Tibial nerve (tissue), 4 donors: ENCODE measurements around the gene ARHGEF1. TPM values are rescaled to one million over a fixed set of nuclear protein-coding genes. Genes with fewer than 3 reads are reported as not detected.

Experiments used
- DNase-seq, 2 donors: peaks; one replicate each; pipeline ENCODE4 v3.0.0-alpha.2; 2019; ENCODE audit warnings: low spot score in 2 of 2
- H3K27ac ChIP-seq, 4 donors: fragments of 200-600 bp; sonication (generic) in 3 of 4; one replicate each; pipeline ENCODE4 v1.5.1; 2017 to 2019; ENCODE audit warnings: mild to moderate bottlenecking in 1 of 4
- H3K27me3 ChIP-seq, 2 donors: fragments of 200-600 bp; sonication (generic) in 1 of 2; one replicate each; pipeline versions ENCODE4 v1.5.1 to v1.6.0; 2017 to 2019
- H3K36me3 ChIP-seq, 3 donors: fragments of 200-600 bp; sonication (generic); one replicate each; pipeline ENCODE4 v1.5.1; 2018 to 2019
- H3K4me1 ChIP-seq, 4 donors: fragments of 200-600 bp; sonication (generic) in 3 of 4; one replicate each; pipeline ENCODE4 v1.5.1; 2017 to 2019
- H3K4me3 ChIP-seq, 4 donors: fragments of 200-600 bp; sonication (generic) in 3 of 4; one replicate each; pipeline ENCODE4 v1.5.1; 2017 to 2019; ENCODE audit warnings: mild to moderate bottlenecking in 1 of 4, moderate library complexity in 1 of 4
- H3K9me3 ChIP-seq, 4 donors: fragments of 200-600 bp; sonication (generic) in 3 of 4; one replicate each; pipeline ENCODE4 v1.5.1; 2017 to 2019
- EP300 ChIP-seq, 2 donors: sonication (generic); formaldehyde crosslinking; IDR thresholded peaks; one replicate each; pipeline ENCODE4 v1.6.1; 2017; ENCODE audit warnings: antibody characterized with exemption in 2 of 2, mild to moderate bottlenecking in 1 of 2
- POLR2A ChIP-seq, 2 donors: fragments of 450-650 bp; IDR thresholded peaks; one replicate each; pipeline ENCODE4 v1.6.1; 2017; ENCODE audit warnings: antibody characterized with exemption in 2 of 2, mild to moderate bottlenecking in 2 of 2, moderate library complexity in 2 of 2
- WGBS, 2 donors: methylation state at CpG; one replicate each; pipeline ENCODE4 v1.1.5; 2018; 5-methylcytosine and 5-hydroxymethylcytosine counted together
- total RNA-seq, 4 donors: library from RNA; depleted of rRNA; stranded (reverse); fragments of >200 nt; gene quantifications; one replicate each; pipeline ENCODE4 v1.1.0, GENCODE V29; 2016
- TF ChIP-seq, protein P1 (sequence below), 5 experiments: fragments of 200-600 bp in 3 of 5; fragments of 450-650 bp in 2 of 5; sonication (generic) in 3 of 5; IDR thresholded peaks; one replicate each; pipeline ENCODE4 v1.5.1; 2016 to 2019; ENCODE audit warnings: antibody characterized with exemption in 5 of 5, mild to moderate bottlenecking in 3 of 5, moderate library complexity in 2 of 5

ARHGEF1 gene
- total RNA-seq, 4 donors from 2014 or later, result 68.4 to 225 (median 121) TPM

DNA sequence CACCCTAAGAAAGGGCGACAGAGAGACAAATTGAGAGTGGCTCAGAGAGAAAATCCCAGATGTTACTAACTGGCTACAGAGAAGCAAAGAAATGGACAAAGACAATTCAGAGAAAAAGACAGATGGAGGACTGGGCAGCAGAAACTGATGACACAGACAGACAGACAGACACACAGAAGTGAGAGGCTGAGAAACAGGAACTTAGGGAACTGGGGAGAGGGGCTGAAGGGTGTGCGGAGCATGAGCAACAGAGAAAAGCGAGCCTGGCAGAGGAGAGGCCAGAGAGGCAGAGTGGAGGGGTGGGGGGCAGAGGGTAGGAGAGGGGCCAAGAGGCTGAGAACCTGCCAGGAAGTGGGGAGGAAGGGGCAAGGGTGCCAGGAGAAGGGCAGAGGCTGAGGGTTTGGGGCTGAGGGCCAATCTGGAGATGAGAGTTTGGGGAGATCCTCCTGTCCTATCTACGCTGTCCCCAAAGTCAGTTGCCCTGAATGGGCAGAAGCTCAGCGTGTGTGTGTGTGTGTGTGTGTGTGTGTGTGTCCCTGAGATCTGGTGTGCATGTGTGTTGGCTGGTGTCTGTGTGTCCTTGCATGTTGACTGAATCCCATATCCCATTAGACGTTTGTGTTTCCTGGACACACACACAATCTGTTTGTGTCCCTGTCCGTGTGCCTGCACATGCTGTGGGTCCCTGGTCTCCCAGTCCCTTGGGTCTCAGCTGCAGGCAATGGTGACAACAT lies 50.9 kb downstream of the ARHGEF1 start:
- WGBS, 2 donors, result 57 to 63% methylated on average over 7 of the region's 7 CpGs
- Histone ChIP-seq H3K27me3 (peaks cover 0 to 90% of the 10 kb centered on the region in 2 donors), H3K9me3 (no peaks in the 10 kb centered on the region), H3K36me3 (no peaks in the 10 kb centered on the region), H3K4me3 (no peak overlapping the region), H3K4me1 (peaks cover 0 to 21% (median 7%) of the 10 kb centered on the region in 4 donors), H3K27ac (no peak overlapping the region)
- DNase-seq, result no peak
- TF ChIP-seq, protein P1, sequence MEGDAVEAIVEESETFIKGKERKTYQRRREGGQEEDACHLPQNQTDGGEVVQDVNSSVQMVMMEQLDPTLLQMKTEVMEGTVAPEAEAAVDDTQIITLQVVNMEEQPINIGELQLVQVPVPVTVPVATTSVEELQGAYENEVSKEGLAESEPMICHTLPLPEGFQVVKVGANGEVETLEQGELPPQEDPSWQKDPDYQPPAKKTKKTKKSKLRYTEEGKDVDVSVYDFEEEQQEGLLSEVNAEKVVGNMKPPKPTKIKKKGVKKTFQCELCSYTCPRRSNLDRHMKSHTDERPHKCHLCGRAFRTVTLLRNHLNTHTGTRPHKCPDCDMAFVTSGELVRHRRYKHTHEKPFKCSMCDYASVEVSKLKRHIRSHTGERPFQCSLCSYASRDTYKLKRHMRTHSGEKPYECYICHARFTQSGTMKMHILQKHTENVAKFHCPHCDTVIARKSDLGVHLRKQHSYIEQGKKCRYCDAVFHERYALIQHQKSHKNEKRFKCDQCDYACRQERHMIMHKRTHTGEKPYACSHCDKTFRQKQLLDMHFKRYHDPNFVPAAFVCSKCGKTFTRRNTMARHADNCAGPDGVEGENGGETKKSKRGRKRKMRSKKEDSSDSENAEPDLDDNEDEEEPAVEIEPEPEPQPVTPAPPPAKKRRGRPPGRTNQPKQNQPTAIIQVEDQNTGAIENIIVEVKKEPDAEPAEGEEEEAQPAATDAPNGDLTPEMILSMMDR (IDR thresholded peaks at IDR 0.05), result no peak
- TF ChIP-seq EP300 (IDR thresholded peaks at IDR 0.05) (no peak), POLR2A (IDR thresholded peaks at IDR 0.05) (no peak)

DNA sequence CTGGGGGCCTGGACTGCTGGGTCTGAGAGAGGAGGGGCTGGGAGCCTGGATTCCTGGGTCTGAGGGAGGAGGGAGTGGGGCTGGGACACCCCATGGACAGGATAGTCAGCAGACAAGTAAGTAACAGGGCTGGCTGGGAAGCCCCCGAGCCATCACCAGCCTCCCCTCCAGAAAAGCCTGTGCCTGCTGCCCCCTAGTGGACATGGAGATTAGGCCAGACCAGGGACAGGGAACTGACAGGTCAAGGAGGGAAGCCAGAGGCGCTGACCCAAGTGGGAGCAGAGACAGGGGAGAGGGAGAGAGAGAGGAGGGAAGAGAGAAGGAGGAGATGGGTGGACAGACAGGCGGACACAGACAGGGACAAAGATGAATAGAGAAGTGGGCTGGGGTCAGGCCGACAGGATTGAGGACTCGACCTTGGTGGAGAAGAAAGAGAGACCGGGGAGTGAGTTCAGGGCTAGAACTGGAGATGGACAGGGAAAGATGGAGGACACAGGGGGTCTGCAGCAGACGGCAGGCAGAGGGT lies 51.9 kb downstream of the ARHGEF1 start:
- 24 to 26% methylated on average over 7 of the region's 7 CpGs for WGBS, 2 donors
- Histone ChIP-seq H3K36me3 (no peaks in the 10 kb centered on the region), H3K4me3 (no peak overlapping the region), H3K4me1 (peaks cover 0 to 17% (median 4%) of the 10 kb centered on the region in 4 donors), H3K27ac (no peak overlapping the region), H3K9me3 (no peaks in the 10 kb centered on the region), H3K27me3 (peaks cover 0 to 85% of the 10 kb centered on the region in 2 donors)
- DNase-seq, result peak; percentile 26 to 72
- TF ChIP-seq EP300 (IDR thresholded peaks at IDR 0.05), result no peak
- TF ChIP-seq, protein P1 (IDR thresholded peaks at IDR 0.05), result peak; percentile 52 to 91 (median 74)

DNA sequence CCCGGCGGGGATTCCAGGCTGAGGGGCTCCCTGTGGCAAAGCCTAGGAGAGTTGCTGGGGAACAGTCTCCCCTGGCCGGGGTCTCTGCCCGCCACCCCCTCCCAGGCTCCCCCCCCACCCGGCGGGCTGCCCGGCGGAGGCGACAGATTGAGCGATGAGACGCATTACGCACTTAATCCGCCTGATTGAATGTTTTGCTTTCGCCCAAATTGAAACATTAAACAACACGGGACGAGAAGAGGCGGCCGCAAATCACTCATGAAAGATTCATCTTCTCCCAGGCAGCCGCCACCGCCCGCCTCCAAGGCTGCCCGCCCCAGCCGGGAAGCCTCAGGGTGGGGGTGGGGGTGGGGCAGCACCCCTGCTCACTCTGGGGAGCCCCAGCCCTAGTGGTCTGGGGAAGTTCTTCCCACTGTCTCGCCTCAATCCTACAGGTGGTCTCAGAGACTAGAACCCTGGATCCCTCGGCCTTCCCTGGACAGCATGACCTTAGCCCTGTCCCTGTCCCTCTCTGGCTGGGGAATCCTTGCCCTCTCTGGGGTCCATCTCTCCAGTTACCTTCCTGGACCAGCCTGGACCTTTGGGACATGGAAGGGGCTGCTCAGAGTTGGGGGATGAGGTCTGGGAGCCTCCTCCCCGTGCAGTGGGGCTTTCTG lies 52.9 kb downstream of the ARHGEF1 start:
- H3K4me3 ChIP-seq, result no peak overlapping the region
- TF ChIP-seq, protein P1 (IDR thresholded peaks at IDR 0.05), result no peak
- TF ChIP-seq POLR2A (IDR thresholded peaks at IDR 0.05), result no peak
- TF ChIP-seq EP300 (IDR thresholded peaks at IDR 0.05), result no peak
- no peaks in the 10 kb centered on the region for H3K9me3 ChIP-seq
- H3K27me3 ChIP-seq, result peaks cover 0 to 85% of the 10 kb centered on the region in 2 donors
- 26 to 33% methylated on average over 17 to 26 of the region's 26 CpGs for WGBS, 2 donors
- DNase-seq, result no peak
- H3K36me3 ChIP-seq, result no peaks in the 10 kb centered on the region
- no peak overlapping the region for H3K27ac ChIP-seq
- H3K4me1 ChIP-seq, result peaks cover 0 to 27% (median 13%) of the 10 kb centered on the region in 4 donors

DNA sequence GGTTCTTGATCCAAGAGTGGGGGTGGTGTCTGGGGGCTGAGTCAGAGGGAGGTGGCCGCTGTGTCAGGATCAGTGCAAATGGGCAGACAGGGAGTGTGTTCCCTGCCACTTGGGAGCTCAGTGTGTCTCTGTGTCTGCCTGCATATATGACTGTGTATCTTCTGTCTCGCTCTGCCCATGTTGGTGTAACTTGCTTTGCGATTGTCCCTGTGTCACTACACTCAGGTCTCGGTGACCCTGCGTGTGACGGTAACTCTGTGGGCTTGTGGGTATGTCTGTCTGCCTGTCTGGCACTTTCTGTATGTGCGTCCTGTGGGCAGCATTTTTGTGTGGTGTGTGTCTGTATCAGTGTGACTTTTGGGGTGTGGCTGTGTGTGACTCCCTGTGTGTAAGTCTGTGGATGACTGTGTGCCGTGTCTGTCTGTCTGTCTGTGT lies 53.4 kb downstream of the ARHGEF1 start:
- H3K9me3 ChIP-seq, result no peaks in the 10 kb centered on the region
- H3K36me3 ChIP-seq, result no peaks in the 10 kb centered on the region
- H3K4me3 ChIP-seq, result no peak overlapping the region
- DNase-seq, result no peak
- H3K27me3 ChIP-seq, result peaks cover 0 to 85% of the 10 kb centered on the region in 2 donors
- 61 to 75% methylated on average over 8 of the region's 8 CpGs for WGBS, 2 donors
- H3K27ac ChIP-seq, result no peak overlapping the region
- TF ChIP-seq EP300 (IDR thresholded peaks at IDR 0.05) (no peak), POLR2A (IDR thresholded peaks at IDR 0.05) (no peak)
- TF ChIP-seq, protein P1 (IDR thresholded peaks at IDR 0.05), result no peak
- peaks cover 0 to 33% (median 16%) of the 10 kb centered on the region in 4 donors for H3K4me1 ChIP-seq

DNA sequence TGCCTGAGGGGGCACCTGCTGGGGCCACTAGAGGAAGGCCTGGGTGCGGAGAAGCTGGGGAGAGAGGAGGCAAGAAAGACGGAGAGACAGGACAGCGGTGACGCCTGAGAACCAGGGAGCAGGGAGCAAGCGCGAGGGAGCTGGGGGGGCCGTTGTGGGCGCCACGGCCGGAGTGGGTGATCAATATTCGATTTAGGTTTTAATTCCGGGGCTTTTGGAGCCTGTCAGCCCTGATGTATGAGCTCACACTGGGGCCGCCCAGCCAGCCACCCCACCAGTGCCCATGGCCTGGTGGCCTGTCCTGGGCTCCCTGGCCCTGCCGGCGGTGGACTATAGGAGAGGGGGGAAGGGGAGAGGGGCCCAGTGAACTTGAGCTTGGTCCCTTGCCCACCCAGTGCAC lies 54.0 kb downstream of the ARHGEF1 start:
- H3K36me3 ChIP-seq, result no peaks in the 10 kb centered on the region
- peaks cover 0 to 34% (median 16%) of the 10 kb centered on the region in 4 donors for H3K4me1 ChIP-seq
- WGBS, 2 donors, result 57% methylated on average over 12 to 15 of the region's 15 CpGs
- no peaks in the 10 kb centered on the region for H3K9me3 ChIP-seq
- TF ChIP-seq POLR2A (IDR thresholded peaks at IDR 0.05) (no peak), EP300 (IDR thresholded peaks at IDR 0.05) (no peak)
- TF ChIP-seq, protein P1 (IDR thresholded peaks at IDR 0.05), result no peak
- no peak overlapping the region for H3K27ac ChIP-seq
- DNase-seq, result no peak
- no peak overlapping the region for H3K4me3 ChIP-seq
- H3K27me3 ChIP-seq, result peaks cover 0 to 85% of the 10 kb centered on the region in 2 donors
